NOMO-1 treated with DMSO at 0.1 percent for 48 hours (cell line): ENCODE measurements around the gene PLCB2.

Experiments
- DNase-seq: peaks from one replicate; lab custom pipeline; 2025; ENCODE audit not compliant: unreplicated experiment; lab: John Stamatoyannopoulos, UW

PLCB2 gene, protein sequence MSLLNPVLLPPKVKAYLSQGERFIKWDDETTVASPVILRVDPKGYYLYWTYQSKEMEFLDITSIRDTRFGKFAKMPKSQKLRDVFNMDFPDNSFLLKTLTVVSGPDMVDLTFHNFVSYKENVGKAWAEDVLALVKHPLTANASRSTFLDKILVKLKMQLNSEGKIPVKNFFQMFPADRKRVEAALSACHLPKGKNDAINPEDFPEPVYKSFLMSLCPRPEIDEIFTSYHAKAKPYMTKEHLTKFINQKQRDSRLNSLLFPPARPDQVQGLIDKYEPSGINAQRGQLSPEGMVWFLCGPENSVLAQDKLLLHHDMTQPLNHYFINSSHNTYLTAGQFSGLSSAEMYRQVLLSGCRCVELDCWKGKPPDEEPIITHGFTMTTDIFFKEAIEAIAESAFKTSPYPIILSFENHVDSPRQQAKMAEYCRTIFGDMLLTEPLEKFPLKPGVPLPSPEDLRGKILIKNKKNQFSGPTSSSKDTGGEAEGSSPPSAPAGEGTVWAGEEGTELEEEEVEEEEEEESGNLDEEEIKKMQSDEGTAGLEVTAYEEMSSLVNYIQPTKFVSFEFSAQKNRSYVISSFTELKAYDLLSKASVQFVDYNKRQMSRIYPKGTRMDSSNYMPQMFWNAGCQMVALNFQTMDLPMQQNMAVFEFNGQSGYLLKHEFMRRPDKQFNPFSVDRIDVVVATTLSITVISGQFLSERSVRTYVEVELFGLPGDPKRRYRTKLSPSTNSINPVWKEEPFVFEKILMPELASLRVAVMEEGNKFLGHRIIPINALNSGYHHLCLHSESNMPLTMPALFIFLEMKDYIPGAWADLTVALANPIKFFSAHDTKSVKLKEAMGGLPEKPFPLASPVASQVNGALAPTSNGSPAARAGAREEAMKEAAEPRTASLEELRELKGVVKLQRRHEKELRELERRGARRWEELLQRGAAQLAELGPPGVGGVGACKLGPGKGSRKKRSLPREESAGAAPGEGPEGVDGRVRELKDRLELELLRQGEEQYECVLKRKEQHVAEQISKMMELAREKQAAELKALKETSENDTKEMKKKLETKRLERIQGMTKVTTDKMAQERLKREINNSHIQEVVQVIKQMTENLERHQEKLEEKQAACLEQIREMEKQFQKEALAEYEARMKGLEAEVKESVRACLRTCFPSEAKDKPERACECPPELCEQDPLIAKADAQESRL

DNA sequence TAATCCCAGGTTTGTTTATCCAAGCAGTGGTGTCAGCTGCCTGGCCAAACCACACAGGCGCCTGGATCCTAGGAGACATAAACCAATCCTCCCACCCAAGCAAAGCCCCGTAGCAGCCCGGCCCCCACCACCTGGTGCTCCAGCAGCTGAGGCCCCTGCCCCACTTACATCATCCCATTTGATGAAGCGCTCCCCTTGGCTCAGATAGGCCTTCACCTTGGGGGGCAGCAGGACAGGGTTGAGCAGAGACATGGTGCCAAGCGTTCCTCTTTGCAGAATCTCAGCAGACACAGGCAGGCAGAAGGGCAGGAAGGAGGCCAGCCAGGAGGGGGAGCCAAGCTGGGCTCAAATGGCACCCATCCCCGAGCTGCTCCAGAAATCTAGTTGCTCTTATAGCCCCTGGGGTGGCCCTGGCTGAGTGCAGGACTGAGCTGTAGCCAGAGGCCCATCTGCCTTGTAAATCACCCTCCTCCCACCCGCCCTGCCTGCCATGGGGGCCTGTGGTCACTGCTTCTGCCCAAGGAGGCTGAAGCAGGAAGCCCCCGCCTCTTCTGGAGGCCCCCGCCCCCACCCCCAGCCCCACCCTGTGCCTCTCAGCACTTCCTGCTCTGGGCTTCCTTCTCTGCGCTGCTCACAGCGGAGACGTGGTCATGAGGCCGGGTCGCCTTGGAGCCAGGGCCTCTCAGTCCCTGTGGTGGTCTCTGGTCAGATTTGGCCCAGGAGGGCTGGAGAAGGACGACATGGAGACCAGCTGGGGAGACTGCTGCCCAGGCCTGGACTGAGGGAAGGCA lies at the start of gene PLCB2:
Gene PLCB2 (minus strand): TSS at position 515 of the 791 bp plus-strand sequence. CDS start 263 bp downstream, at position 252.
- DNase-seq: peak; percentile 83

DNA sequence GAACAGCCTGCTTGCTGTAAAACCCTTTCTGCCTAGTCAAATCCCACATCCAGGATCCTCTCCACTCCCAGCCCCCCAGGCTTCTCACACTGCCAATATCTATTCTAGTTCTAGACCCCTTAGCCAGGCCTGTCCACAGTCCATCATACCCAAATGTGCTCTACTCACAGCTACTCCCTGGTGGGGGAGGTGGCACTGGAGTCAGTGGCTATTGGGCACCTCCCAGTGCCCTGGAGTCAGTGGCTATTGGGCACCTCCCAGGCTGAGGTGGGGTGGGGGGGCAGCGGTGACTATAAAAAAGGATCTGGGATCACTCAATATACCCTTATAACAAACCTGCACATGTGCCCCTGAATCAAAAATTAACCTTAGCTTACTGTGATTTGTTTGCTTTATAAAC lies 49.5 kb upstream of the PLCB2 start:
- DNase-seq: no peak

DNA sequence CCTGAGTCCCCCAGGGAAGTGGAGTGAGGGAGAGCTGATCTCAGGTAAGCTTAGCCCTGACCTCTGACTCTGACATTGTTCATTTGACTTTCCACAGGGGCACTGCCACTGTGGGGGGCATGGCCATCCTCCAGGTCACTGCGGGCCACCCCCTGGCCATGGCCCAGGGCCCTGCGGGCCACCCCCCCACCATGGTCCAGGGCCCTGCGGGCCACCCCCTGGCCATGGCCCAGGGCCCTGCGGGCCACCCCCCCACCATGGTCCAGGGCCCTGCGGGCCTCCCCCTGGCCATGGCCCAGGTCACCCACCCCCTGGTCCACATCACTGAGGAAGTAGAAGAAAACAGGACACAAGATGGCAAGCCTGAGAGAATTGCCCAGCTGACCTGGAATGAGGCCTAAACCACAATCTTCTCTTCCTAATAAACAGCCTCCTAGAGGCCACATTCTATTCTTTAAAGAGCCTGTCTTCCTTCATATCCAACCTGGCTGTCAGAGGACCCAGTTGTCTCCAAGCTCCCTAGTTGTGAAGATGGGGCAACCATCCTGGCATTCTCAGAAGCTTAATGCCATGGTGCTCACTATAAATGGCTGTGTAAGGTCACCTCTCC lies 48.3 kb upstream of the PLCB2 start:
- DNase-seq: no peak

- DNase-seq: no peak
These were observed 46.9 kb upstream of the PLCB2 start for GRCh38 chr15:40354408-40355171.

- no peak for DNase-seq
These were observed 46.0 kb upstream of the PLCB2 start for GRCh38 chr15:40353697-40354096.

- DNase-seq: no peak
These were observed 44.7 kb upstream of the PLCB2 start for GRCh38 chr15:40352281-40352901.

DNA sequence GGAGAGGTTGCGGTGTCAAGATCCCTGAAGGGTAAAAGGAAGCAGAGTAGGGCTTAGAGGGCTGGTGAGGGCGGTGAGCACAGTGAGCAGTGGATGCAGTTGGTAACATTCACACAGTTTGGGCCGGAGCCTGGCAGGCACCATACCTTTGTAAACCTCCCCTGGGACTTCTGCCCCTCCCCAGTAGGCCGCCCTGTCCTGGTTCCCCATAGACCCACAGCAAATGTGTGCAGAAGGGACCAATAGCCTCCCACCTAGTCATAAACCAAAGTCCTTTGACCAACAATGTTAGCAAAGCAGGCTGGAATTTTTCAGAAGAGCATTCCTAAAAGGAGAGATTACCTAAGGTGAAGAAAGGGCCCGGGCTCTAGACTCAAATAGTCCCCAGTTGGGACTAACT lies 41.4 kb upstream of the PLCB2 start:
- no peak for DNase-seq

- no peak for DNase-seq
These were observed 40.7 kb upstream of the PLCB2 start for GRCh38 chr15:40348474-40348870.

- DNase-seq: no peak
These were observed 40.1 kb upstream of the PLCB2 start for GRCh38 chr15:40347559-40348473.

- no peak for DNase-seq
These were observed 39.1 kb upstream of the PLCB2 start for GRCh38 chr15:40346579-40347558.

DNA sequence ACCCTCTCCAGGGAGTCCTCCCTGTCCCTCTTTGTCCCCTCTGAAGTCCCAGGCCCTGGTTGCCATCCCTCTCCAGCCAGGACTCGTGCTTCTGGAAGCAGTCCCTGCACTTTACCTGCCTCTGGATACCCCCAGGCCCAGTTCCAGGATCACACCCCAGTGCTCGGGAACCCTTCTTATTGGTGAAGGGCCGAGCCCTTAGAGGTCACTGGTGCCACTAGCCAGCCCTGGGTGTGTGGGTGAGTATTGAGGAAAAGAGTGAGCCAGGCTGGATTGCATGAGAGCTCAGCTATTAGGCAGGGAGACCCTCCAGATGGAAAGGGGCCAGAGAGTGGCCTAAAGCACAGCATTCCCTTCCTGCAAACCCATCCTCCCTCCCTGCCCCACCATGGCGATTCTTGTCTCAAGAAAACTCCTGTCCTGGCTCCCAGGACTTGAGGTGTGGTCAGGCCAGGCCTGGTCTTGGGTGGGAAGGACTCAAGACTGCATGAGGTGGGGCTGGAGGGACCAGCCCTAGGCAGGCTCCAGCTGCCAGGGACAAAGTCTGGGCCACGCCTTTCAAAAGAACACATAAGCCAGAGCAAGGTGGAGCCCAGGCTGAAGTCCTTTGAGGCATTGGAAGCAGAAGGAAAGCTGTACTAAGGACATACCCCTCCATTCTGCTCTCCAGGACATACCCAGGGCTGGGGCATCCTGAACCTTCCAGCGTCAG lies 38.3 kb upstream of the PLCB2 start:
- no peak for DNase-seq

- no peak for DNase-seq
These were observed 37.6 kb upstream of the PLCB2 start for GRCh38 chr15:40345225-40345866.

DNA sequence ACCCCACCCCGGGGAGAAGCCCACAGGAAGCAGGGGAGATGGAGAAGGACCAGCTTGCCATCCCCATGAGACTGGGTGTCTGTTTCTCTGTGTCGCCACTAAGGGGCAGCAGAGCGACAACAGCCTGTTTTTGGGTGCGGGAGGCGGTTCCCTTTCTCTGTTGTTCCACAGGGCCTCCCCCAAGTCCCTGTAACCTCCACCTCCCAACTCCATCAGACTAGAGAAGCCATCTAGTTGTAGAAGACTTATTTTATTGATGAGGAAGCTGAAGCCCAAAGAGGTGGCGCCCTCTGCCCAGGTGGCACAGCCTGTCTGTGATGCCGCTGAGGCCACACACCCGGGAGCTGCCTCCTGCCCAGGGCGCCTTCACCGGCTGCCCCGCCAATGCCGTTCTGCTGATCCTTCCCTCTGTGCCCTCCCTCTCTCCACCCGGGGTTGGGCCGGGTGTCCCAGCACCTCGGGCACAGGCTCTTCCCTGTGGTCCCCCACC lies 36.9 kb upstream of the PLCB2 start:
- peak; percentile 54 for DNase-seq

DNA sequence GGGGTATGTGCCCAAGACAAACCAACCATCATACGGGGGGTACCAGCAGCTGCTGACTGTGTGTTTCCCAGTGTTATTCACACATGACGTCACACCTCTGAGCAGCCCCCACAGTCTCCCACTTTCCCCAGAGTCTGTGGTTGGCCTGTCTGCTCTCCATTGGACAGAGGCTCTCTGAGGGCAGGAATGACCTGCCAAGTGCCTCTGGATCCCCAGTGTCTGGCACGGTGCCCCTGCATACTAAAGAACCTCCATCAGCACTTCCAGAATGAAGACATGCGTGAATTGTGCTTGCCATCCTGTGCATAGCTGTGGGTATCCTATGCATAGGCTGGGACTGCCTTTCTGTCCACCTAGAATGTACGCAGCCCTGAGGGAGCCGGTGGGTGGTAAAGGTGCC lies 36.5 kb upstream of the PLCB2 start:
- no peak for DNase-seq

GRCh38 chr15:40343512-40343911 lies 35.8 kb upstream of the PLCB2 start:
- DNase-seq: no peak
